ENCODE results near the gene OSTF1. TPM values are rescaled to one million over a fixed set of nuclear protein-coding genes. Genes with fewer than 3 reads are reported as not detected.

Gene OSTF1
- total RNA-seq, 1 donor from 2014 or later, result 87.5 TPM

DNA sequence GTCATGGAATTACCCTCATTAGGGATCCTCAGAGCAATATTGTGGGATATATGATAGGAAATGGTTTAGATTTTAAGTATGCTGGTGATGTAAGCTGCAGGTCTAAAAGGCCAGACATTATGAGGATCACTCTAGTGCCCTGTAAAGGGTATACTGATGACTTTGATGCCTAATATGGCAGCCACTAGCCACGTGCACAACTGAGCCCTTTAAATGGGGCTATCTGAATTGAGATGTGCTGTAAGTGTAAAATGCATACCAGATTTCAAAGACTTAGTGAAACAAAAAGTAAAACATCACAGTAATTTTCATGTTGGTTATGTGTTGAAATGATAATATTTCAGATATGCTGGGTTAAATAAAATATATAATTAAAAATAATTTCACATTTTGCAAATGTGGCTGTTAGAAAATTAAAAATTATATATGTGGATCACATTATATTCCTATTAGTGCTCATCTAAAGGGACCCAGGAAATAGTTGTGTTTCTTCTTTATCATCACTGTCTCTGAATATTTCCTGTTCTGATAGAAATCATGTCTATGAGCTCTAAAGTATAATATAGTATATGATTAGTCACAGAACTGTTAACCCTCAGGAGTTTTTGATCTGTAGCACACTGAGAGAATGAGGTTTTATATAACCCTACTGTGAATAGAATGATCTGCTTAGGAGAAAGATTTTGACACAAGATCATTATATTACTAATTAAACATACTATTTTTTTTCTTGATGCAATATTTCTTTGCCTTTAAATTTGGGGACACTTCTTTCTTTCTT is 50.1 kb downstream of the OSTF1 start:
- H3K36me3 Mint-ChIP-seq (ENCODE audit: low read depth), result peaks cover 89% of the 10 kb centered on the region
- H3K4me1 Mint-ChIP-seq (ENCODE audit: low read depth), result peaks cover 48% of the 10 kb centered on the region

DNA sequence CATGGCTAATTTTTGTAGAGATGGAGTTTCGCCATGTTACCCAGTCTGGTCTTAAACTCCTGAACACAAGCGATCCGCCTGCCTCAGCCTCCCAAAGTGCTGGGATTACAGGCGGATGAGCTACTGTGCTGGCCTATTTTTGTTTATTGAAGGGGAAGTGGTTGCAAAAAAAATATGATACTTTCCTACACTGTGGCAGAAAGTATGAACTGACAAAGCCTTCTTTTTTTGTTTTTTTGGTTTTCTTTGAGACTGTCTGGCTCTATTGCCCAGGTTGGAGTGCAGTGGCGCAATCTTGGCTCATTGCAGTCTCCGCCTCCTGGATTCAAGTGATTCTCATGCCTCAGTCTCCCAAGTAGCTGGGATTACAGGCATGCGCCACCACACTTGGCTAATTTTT is 50.9 kb downstream of the OSTF1 start:
- intact Hi-C loops (cut with micrococcal nuclease), result no loop called here
- peaks cover 49% of the 10 kb centered on the region for H3K4me1 Mint-ChIP-seq (ENCODE audit: low read depth)
- no peaks in the 10 kb centered on the region for H3K27me3 Mint-ChIP-seq (ENCODE audit: low read depth)
- H3K27ac Mint-ChIP-seq, result peak overlapping the region; percentile 66
- H3K9me3 Mint-ChIP-seq, result peaks cover 17% of the 10 kb centered on the region
- peaks cover 91% of the 10 kb centered on the region for H3K36me3 Mint-ChIP-seq (ENCODE audit: low read depth)
- no peak for DNase-seq (ENCODE audit: low spot score)
- no peak overlapping the region for H3K4me3 Mint-ChIP-seq (ENCODE audit: low read depth)

More for the DNA sequence above, 50.1 kb downstream of the OSTF1 start:
- Mint-ChIP-seq H3K27ac (peak overlapping the region; percentile 66), H3K27me3 (ENCODE audit: low read depth) (no peaks in the 10 kb centered on the region), H3K4me3 (ENCODE audit: low read depth) (no peak overlapping the region), H3K9me3 (peaks cover 10% of the 10 kb centered on the region)
- DNase-seq (ENCODE audit: low spot score), result no peak
- intact Hi-C loops (cut with micrococcal nuclease), result loop anchor here (1.0 kb wide), 2 partner anchors 9 kb away; no protein-coding TSS in a partner anchor

DNA sequence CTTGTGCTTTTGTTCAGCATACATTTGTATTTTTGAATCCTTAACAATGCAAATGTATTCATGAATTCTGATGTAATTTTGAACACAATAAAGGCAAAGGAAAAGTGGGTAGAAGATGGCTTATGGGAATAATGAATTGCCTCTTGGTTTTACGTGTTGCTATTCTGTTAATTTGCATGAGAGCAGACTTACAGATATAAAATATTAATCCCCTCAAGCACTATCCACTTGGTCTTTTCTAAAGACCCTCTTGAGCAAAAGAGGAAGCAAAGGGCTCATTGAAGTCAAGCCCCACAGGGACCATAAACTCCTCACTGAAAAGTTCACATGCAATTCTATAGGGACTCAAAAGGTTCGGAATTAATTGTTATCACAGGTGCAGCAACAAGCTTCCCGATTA is 51.9 kb downstream of the OSTF1 start:
- no peak overlapping the region for H3K27ac Mint-ChIP-seq
- no peaks in the 10 kb centered on the region for H3K27me3 Mint-ChIP-seq (ENCODE audit: low read depth)
- DNase-seq (ENCODE audit: low spot score), result no peak
- peaks cover 48% of the 10 kb centered on the region for H3K4me1 Mint-ChIP-seq (ENCODE audit: low read depth)
- peaks cover 91% of the 10 kb centered on the region for H3K36me3 Mint-ChIP-seq (ENCODE audit: low read depth)
- H3K9me3 Mint-ChIP-seq, result peaks cover 28% of the 10 kb centered on the region
- H3K4me3 Mint-ChIP-seq (ENCODE audit: low read depth), result no peak overlapping the region
- intact Hi-C loops (cut with micrococcal nuclease), result no loop called here

DNA sequence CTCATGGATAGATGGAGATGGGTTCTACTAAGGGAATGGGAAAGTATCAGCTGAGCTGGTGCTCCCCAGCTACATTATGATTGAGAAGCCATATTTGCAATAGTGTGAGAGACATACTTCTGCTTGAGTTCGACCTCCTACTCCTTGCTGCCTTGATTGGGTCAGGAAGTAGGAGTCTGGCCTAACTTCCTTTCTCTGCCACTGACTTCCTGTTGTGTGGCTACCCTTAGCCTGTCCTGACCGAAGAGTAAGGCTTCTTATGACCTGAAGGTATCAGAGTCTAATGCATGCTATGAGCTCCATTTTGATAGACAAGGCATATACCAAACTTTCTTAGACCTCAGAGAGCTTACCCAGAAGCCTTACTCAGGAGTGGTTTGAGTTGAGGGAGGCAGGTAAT is 53.9 kb downstream of the OSTF1 start:
- peaks cover 30% of the 10 kb centered on the region for H3K9me3 Mint-ChIP-seq
- H3K27me3 Mint-ChIP-seq (ENCODE audit: low read depth), result no peaks in the 10 kb centered on the region
- no peak overlapping the region for H3K4me3 Mint-ChIP-seq (ENCODE audit: low read depth)
- peak overlapping the region; percentile 48 for H3K27ac Mint-ChIP-seq
- no peak for DNase-seq (ENCODE audit: low spot score)
- H3K4me1 Mint-ChIP-seq (ENCODE audit: low read depth), result peaks cover 56% of the 10 kb centered on the region
- intact Hi-C loops (cut with micrococcal nuclease), result no loop called here
- H3K36me3 Mint-ChIP-seq (ENCODE audit: low read depth), result peaks cover 86% of the 10 kb centered on the region

DNA sequence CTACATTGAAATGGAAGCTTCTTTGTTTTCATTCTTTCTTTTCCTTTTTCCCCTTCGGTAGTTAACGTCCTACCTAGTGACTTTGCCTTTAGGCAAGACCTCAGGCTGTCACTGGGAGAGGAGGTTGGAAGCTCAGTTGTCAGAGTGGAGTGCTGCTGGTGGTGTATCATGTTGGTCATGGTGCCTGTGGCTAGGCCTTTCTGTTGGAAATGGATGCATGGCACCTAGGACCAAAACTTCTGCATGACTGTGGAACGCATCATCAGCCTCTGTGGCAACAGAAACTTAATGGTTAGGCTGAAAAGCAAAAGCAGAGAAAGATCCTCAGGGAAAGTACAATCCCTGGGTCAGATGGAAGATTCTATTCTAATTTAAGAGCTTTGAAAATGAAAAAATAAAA is 57.9 kb downstream of the OSTF1 start:
- H3K27me3 Mint-ChIP-seq (ENCODE audit: low read depth), result no peaks in the 10 kb centered on the region
- H3K4me3 Mint-ChIP-seq (ENCODE audit: low read depth), result no peak overlapping the region
- H3K36me3 Mint-ChIP-seq (ENCODE audit: low read depth), result peaks cover 74% of the 10 kb centered on the region
- no peak overlapping the region for H3K27ac Mint-ChIP-seq
- no peak for DNase-seq (ENCODE audit: low spot score)
- intact Hi-C loops (cut with micrococcal nuclease), result loop anchor here (5.0 kb wide), 3 partner anchors 194 to 1024 kb away; partner anchors contain the start of gene C9orf40
- peaks cover 30% of the 10 kb centered on the region for H3K9me3 Mint-ChIP-seq
- peaks cover 65% of the 10 kb centered on the region for H3K4me1 Mint-ChIP-seq (ENCODE audit: low read depth)

DNA sequence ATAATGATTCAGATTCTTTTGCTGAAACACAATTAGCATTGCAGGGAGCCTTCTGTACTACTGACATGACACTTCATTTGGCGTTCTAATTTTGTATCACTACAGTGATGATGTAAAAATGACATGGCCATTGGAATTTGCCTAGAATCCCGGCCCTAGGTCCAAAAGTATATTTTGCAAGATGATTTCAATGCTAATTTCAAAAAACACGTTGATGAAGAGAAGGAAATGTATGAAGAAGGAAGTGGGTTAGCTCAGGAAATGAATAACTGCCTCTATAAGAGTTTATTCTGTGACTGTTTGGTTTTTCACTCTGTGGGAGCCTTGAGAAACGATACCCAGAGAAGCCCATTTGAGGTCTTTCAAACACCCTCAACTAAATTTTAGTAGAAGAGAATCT is 59.3 kb downstream of the OSTF1 start:
- Mint-ChIP-seq H3K27ac (peak overlapping the region; percentile 87), H3K4me1 (ENCODE audit: low read depth) (peaks cover 72% of the 10 kb centered on the region), H3K36me3 (ENCODE audit: low read depth) (peaks cover 72% of the 10 kb centered on the region), H3K9me3 (peaks cover 23% of the 10 kb centered on the region), H3K4me3 (ENCODE audit: low read depth) (peak overlapping the region; percentile 63), H3K27me3 (ENCODE audit: low read depth) (no peaks in the 10 kb centered on the region)
- DNase-seq (ENCODE audit: low spot score), result no peak
- intact Hi-C loops (cut with micrococcal nuclease), result loop anchor here (1.0 to 5.0 kb wide), 9 partner anchors 9 to 1993 kb away; partner anchors contain the start of genes C9orf40, CARNMT1, NMRK1 and OSTF1

DNA sequence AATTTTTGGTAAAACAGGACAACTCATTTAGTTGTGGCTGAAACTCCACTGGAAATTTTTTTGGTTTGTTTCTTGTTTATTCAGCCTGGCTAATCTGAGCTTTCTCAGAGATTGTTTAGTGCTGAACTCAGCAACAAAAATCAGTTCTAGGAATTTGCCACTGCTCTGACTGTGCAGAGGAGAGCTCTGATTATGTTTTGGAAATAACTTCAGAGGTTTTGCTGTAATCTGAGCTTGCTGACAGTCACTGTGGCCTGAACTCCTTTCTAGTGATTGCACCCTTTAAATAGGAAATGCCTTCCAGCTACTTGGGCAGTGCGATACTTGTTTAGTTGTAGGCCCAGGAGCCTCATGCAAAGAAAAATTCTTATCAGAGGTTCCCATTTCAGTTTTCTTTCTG is 60.2 kb downstream of the OSTF1 start:
- intact Hi-C loops (cut with micrococcal nuclease), result loop anchor here (1.0 to 5.0 kb wide), 8 partner anchors 20 to 1994 kb away; partner anchors contain the start of genes C9orf40, CARNMT1, NMRK1 and OSTF1
- no peak for DNase-seq (ENCODE audit: low spot score)
- no peaks in the 10 kb centered on the region for H3K27me3 Mint-ChIP-seq (ENCODE audit: low read depth)
- H3K9me3 Mint-ChIP-seq, result peaks cover 19% of the 10 kb centered on the region
- peaks cover 63% of the 10 kb centered on the region for H3K36me3 Mint-ChIP-seq (ENCODE audit: low read depth)
- H3K27ac Mint-ChIP-seq, result peak overlapping the region; percentile 87
- peaks cover 75% of the 10 kb centered on the region for H3K4me1 Mint-ChIP-seq (ENCODE audit: low read depth)
- peak overlapping the region; percentile 30 for H3K4me3 Mint-ChIP-seq (ENCODE audit: low read depth)

DNA sequence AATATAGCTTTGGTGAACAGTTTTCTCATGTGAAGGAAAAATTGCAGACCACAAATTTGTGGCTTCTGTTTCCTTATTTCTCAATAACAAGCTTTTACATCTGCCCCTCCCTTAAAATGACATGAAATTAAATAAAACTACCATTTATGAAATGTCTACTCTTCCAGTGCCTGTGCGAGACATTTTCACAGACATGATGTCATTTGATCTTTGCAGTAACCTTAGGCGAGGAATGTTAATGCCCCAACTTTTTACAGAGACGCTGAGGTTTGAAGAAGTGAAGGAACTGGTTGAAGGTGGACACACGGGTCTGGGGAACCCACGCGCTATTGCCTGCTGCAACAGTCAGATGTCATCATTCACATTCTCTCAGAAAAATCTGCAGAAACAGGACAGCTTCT is 61.5 kb downstream of the OSTF1 start:
- intact Hi-C loops (cut with micrococcal nuclease), result loop anchor here (2.0 to 10.0 kb wide), 6 partner anchors 37 to 1995 kb away; partner anchors contain the start of gene C9orf40
- peaks cover 6% of the 10 kb centered on the region for H3K9me3 Mint-ChIP-seq
- no peak for DNase-seq (ENCODE audit: low spot score)
- peaks cover 76% of the 10 kb centered on the region for H3K4me1 Mint-ChIP-seq (ENCODE audit: low read depth)
- peaks cover 50% of the 10 kb centered on the region for H3K36me3 Mint-ChIP-seq (ENCODE audit: low read depth)
- H3K27ac Mint-ChIP-seq, result peak overlapping the region; percentile 67
- H3K4me3 Mint-ChIP-seq (ENCODE audit: low read depth), result peak overlapping the region; percentile 30
- no peaks in the 10 kb centered on the region for H3K27me3 Mint-ChIP-seq (ENCODE audit: low read depth)

DNA sequence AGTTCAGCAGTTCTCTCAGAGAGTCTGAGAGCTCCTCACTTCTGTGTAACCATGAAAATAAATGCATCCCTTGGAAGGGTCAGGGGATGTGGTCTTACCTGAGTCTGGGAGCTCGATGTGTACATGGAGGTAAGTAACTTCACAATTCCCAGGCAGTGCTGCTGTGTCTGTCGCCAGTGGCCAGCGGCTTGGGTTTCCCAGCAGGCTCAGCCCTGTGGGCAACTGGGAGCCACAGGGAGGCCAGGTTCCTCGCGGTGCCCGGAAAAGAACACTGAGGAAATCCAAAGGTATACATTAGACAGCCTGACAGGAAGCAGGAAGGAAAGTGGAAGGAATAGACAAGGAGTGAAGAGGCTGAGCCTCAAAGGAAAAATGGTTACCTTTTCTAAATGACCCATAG is 62.2 kb downstream of the OSTF1 start:
- Mint-ChIP-seq H3K9me3 (no peaks in the 10 kb centered on the region), H3K27me3 (ENCODE audit: low read depth) (no peaks in the 10 kb centered on the region), H3K4me1 (ENCODE audit: low read depth) (peaks cover 71% of the 10 kb centered on the region), H3K4me3 (ENCODE audit: low read depth) (no peak overlapping the region), H3K36me3 (ENCODE audit: low read depth) (peaks cover 47% of the 10 kb centered on the region), H3K27ac (peak overlapping the region; percentile 35)
- intact Hi-C loops (cut with micrococcal nuclease), result loop anchor here (5.0 to 10.0 kb wide), 2 partner anchors 37 to 1274 kb away; no protein-coding TSS in a partner anchor
- DNase-seq (ENCODE audit: low spot score), result no peak

DNA sequence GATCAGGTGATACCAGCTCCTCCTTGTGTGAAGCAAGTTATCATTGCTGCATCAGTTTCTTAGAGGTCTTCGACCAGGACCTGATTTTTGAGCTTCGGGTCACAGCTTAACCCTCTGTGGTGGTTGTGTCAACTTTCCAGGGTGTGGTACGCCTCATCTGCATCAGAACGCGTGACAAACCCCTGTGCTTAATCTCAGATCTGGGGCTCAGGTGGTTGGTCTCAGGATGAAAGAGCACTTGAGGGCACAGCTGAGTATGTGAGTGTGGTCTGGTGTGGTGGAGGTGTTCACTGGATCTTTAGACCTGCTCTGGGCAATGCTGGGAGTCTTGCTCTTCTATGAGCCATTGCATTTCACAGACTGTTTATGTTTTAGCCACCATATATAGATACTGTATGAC is 64.1 kb downstream of the OSTF1 start:
- DNase-seq (ENCODE audit: low spot score), result peak; percentile 63
- no peak overlapping the region for H3K4me3 Mint-ChIP-seq (ENCODE audit: low read depth)
- intact Hi-C loops (cut with micrococcal nuclease), result loop anchor here (1.0 to 10.0 kb wide), 4 partner anchors 18 to 1272 kb away; no protein-coding TSS in a partner anchor
- peaks cover 67% of the 10 kb centered on the region for H3K4me1 Mint-ChIP-seq (ENCODE audit: low read depth)
- peaks cover 47% of the 10 kb centered on the region for H3K36me3 Mint-ChIP-seq (ENCODE audit: low read depth)
- H3K27ac Mint-ChIP-seq, result peak overlapping the region; percentile 78
- no peaks in the 10 kb centered on the region for H3K9me3 Mint-ChIP-seq
- H3K27me3 Mint-ChIP-seq (ENCODE audit: low read depth), result no peaks in the 10 kb centered on the region

DNA sequence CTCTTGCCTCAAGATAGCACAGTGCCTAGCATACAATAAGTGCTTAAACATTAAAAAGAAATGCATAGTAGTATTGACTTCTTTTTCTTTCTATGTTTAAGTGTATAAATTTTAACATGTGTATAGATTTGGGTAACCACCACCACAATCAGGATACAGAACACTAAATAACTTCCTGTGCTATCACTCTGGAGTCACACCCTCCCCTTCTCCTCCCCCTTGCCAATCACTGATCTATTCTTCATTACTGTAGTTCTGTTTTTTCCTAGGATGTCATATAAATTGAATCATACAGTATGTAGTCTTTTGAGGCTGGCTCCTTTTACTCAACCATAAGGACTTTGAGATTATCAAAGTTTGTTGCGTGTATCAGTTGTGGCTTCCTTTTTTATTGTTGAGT is 68.5 kb downstream of the OSTF1 start:
- Mint-ChIP-seq H3K9me3 (no peaks in the 10 kb centered on the region), H3K36me3 (ENCODE audit: low read depth) (peaks cover 31% of the 10 kb centered on the region), H3K27me3 (ENCODE audit: low read depth) (no peaks in the 10 kb centered on the region), H3K27ac (no peak overlapping the region), H3K4me1 (ENCODE audit: low read depth) (peaks cover 27% of the 10 kb centered on the region), H3K4me3 (ENCODE audit: low read depth) (no peak overlapping the region)
- intact Hi-C loops (cut with micrococcal nuclease), result loop anchor here (10.0 kb wide), 1 partner anchor 1268 kb away; no protein-coding TSS in a partner anchor
- no peak for DNase-seq (ENCODE audit: low spot score)

DNA sequence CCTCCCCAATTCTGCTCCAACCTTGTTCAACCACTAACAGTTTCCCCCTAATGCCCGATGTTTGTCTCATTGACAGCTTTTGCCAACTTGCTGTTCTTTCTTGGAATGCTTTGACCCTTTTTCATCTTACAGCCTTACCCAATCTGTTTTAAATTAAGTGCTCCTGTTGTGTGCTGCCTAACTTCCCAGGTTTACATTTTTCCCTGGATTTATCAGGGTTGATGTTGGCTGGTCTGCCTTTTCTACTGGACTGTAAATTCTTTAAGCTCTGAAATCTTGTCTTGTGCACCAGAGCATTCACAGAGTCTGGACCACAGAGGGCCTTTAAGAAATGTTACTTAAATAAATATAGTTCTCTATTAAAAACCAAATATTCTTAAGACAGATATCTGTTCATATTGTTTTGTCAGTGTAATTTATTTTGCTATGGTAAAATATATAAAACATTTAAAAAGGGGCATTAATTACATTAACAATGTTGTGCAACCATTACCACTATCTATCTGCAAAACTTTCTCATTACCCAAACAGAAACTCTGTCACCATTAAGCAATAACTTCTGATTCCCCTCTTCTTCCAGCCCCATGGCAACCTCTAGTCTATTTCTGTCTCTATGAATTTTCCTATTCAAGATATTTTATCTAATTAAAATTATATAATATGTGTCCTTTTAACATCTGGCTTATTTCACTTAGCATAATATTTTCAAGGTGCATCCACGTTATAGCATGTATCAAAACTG is 73.0 kb downstream of the OSTF1 start:
- H3K36me3 Mint-ChIP-seq (ENCODE audit: low read depth), result peaks cover 51% of the 10 kb centered on the region

More for the DNA sequence above, 73.0 kb downstream of the OSTF1 start:
- intact Hi-C loops (cut with micrococcal nuclease), result no loop called here
- no peaks in the 10 kb centered on the region for H3K27me3 Mint-ChIP-seq (ENCODE audit: low read depth)
- H3K9me3 Mint-ChIP-seq, result peaks cover 22% of the 10 kb centered on the region
- H3K4me1 Mint-ChIP-seq (ENCODE audit: low read depth), result peaks cover 6% of the 10 kb centered on the region
- H3K4me3 Mint-ChIP-seq (ENCODE audit: low read depth), result no peak overlapping the region
- DNase-seq (ENCODE audit: low spot score), result no peak
- no peak overlapping the region for H3K27ac Mint-ChIP-seq

Measured in activated T-helper 2 cell treated with anti-CD3 and anti-CD28 coated beads, Interferon-gamma antibody, Interleukin-2, Interleukin-4, amounts not matched to agents 10 μg/mL and 5 μg/mL and 100 μg/mL, durations not matched to agents 14 hours and 24 hours and 36 hours (primary cell).